Measurements from ENCODE around the gene C1orf167. TPM values are rescaled to one million over a fixed set of nuclear protein-coding genes. Genes with fewer than 3 reads are reported as not detected.

C1orf167 gene
- total and polyA plus RNA-seq, 2 of the 13 experiments (the other 11 are each of a cell fraction or from before 2014, with no cell fraction given): not detected

- DNase-seq (ENCODE audit: low spot score) (no peak), ATAC-seq (no peak), FAIRE-seq (no peak)
- no peaks in the 10 kb centered on the region for H3K36me3 ChIP-seq (replicated peaks in 1 of 2; ENCODE audit: control insufficient read depth in 1 of 2, insufficient read depth in 2 of 2, low read length in 2 of 2)
- H3K4me1 ChIP-seq (ENCODE audit: insufficient read depth, low read length): peaks cover 11% of the 10 kb centered on the region
- in situ Hi-C loops (cut with HindIII; ENCODE audit: extremely low pct_ligation_motif_present, low pct_unique_long_range_greater_than_20kb) (no loop called here), intact Hi-C loops (cut with micrococcal nuclease; ENCODE audit: unreplicated experiment) (no loop called here)
- TF ChIP-seq ZNF12 (CRISPR knock-in tag; IDR thresholded peaks at IDR 0.05) (no peak), ZNF772 (CRISPR knock-in tag; IDR thresholded peaks at IDR 0.05) (no peak), ZNF337 (CRISPR knock-in tag; IDR thresholded peaks at IDR 0.05; ENCODE audit: borderline replicate concordance, low read depth) (no peak), ZNF691 (CRISPR knock-in tag; IDR thresholded peaks at IDR 0.05; ENCODE audit: borderline replicate concordance, low read depth) (no peak), ZBTB2 (CRISPR knock-in tag; IDR thresholded peaks at IDR 0.05; ENCODE audit: low read depth) (no peak), MED13 (CRISPR knock-in tag; IDR thresholded peaks at IDR 0.05) (no peak), CCDC6 (CRISPR knock-in tag; IDR thresholded peaks at IDR 0.05) (no peak), MAFG (CRISPR knock-in tag; IDR thresholded peaks at IDR 0.05) (no peak), KLF9 (CRISPR knock-in tag; IDR thresholded peaks at IDR 0.05; ENCODE audit: low read depth) (no peak), ZNF230 (CRISPR knock-in tag; IDR thresholded peaks at IDR 0.05) (no peak), IRF2 (CRISPR knock-in tag; IDR thresholded peaks at IDR 0.05) (no peak)
- H4K20me1 ChIP-seq (ENCODE audit: insufficient read depth, low read length): no peaks in the 10 kb centered on the region
- WGBS (ENCODE audit: low lambda C conversion rate): 16% methylated on average over 4 of the region's 4 CpGs
- no peak overlapping the region for H3K27ac ChIP-seq (ENCODE audit: extremely low read length, insufficient read depth, low read length)
- ChIA-PET POLR2A (interaction anchor here (1.8 kb wide), 2 partner anchors 16 to 67 kb away, joined by 7 to 9 read pairs; partner anchors contain the start of gene AGTRAP), CTCF (ENCODE audit: low intra/inter-chr PET ratio, low total read pairs) (interaction anchor here (0.7 to 1.8 kb wide), 3 partner anchors 56 to 78 kb away, joined by 4 to 15 read pairs (median 7); partner anchors contain the start of gene FBXO6)
- BruUV-seq (replicated peaks): no TSS peak
- no peaks in the 10 kb centered on the region for H3K9me3 ChIP-seq (ENCODE audit: low read length)
- no peak overlapping the region for H2AFZ ChIP-seq (ENCODE audit: low read length)
- no peak overlapping the region for H3K9ac ChIP-seq (ENCODE audit: insufficient read depth, low read depth, low read length)
- no peaks in the 10 kb centered on the region for H3K79me2 ChIP-seq (ENCODE audit: insufficient read depth, low read length)
- no peak overlapping the region for H3K4me3 ChIP-seq (replicated peaks in 1 of 3; ENCODE audit: insufficient read depth in 1 of 3, low read depth in 2 of 3, low read length in 3 of 3)
- no peak overlapping the region for H3K4me2 ChIP-seq (ENCODE audit: low read depth, low read length)
- peaks cover 8 to 40% of the 10 kb centered on the region in 2 experiments; a peak in 4 of 5 replicates for H3K27me3 ChIP-seq (ENCODE audit: control insufficient read depth in 1 of 2, insufficient read depth in 2 of 2, low read length in 2 of 2)
Measured at GRCh38 chr1:11720525-11720924, 41.5 kb upstream of the C1orf167 start.

Data from HepG2 (cell line).